K562 (cell line): ENCODE results near the gene IKZF4. TPM values are rescaled to one million over a fixed set of nuclear protein-coding genes. Genes with fewer than 3 reads are reported as not detected.

Experiments
- ATF1 ChIP-seq, 2 experiments: fragments of 450-650 bp in 1 of 2; IDR thresholded peaks; 2 replicates each; pipeline ENCODE4 v1.6.1; 2016; ENCODE audit warnings: missing compliant biosample characterization in 1 of 2, missing genetic modification characterization in 1 of 2
- ATF7 ChIP-seq: fragments of 450-650 bp; IDR thresholded peaks from 2 replicates; pipeline ENCODE4 v1.7.1; 2014; ENCODE audit warnings: mild to moderate bottlenecking, moderate library complexity
- CEBPB ChIP-seq: fragments of 450-650 bp; IDR thresholded peaks from 2 replicates; pipeline ENCODE4 v1.6.1; 2016; ENCODE audit warnings: missing genetic modification characterization, missing compliant biosample characterization
- CREB5 ChIP-seq: fragments of 250-450 bp; sonication (Bioruptor Pico); IDR thresholded peaks from 2 replicates; pipeline ENCODE4 v1.5.0; 2020; ENCODE audit warnings: mild to moderate bottlenecking
- EGR1 ChIP-seq: fragments of 450-650 bp; conservative IDR thresholded peaks from 2 replicates; pipeline ENCODE4 v1.6.1; 2017; ENCODE audit warnings: mild to moderate bottlenecking
- GTF2E2 ChIP-seq: fragments of 200-800 bp; sonication (Bioruptor generic); IDR thresholded peaks from 2 replicates; pipeline ENCODE4 v1.6.1; 2016; ENCODE audit warnings: missing genetic modification characterization, missing compliant biosample characterization
- HDAC1 ChIP-seq, 2 experiments: fragments of 450-650 bp; IDR thresholded peaks; 2 replicates each; pipeline ENCODE4 v1.6.1; 2016 to 2017; ENCODE audit warnings: inconsistent platforms in 1 of 2, mild to moderate bottlenecking in 1 of 2, moderate library complexity in 1 of 2
- MXI1 ChIP-seq: IDR thresholded peaks from 2 replicates; pipeline ENCODE4 v1.6.1; 2011; ENCODE audit warnings: low read depth, mild to moderate bottlenecking, improper control_type of control experiment, low read length
- NCOA1 ChIP-seq: fragments of 450-650 bp; IDR thresholded peaks from 2 replicates; pipeline ENCODE4 v1.6.1; 2016; ENCODE audit warnings: low read depth
- NCOR1 ChIP-seq: fragments of 450-650 bp; IDR thresholded peaks from 2 replicates; pipeline ENCODE4 v1.6.1; 2016; ENCODE audit warnings: mild to moderate bottlenecking, moderate library complexity
- NONO ChIP-seq, 2 experiments: fragments of 200-400 bp in 1 of 2; fragments of 450-650 bp in 1 of 2; formaldehyde crosslinking in 1 of 2; IDR thresholded peaks; 2 replicates each; pipeline ENCODE4 v1.6.1; 2017; ENCODE audit warnings: low read depth in 2 of 2, mild to moderate bottlenecking in 2 of 2, moderate library complexity in 2 of 2, low read length in 1 of 2
- NR1H2 ChIP-seq: sonication (generic); formaldehyde crosslinking; IDR thresholded peaks from 2 replicates; pipeline ENCODE4 v1.4.0; 2020; ENCODE audit warnings: mild to moderate bottlenecking, missing genetic modification reagents
- NRF1 ChIP-seq, 2 experiments: fragments of 450-650 bp; IDR thresholded peaks in 1 of 2; conservative IDR thresholded peaks in 1 of 2; 2 replicates each; pipeline ENCODE4 v1.6.1; 2014; ENCODE audit warnings: mild to moderate bottlenecking in 2 of 2
- NUFIP1 ChIP-seq: fragments of 450-650 bp; IDR thresholded peaks from 2 replicates; pipeline ENCODE4 v1.6.1; 2018; ENCODE audit not compliant: partially characterized antibody
- PHB2 ChIP-seq: fragments of 450-650 bp; IDR thresholded peaks from 2 replicates; pipeline ENCODE4 v1.6.1; 2017; ENCODE audit warnings: low read depth
- POLR2A ChIP-seq: fragments of 450-650 bp; conservative IDR thresholded peaks from 2 replicates; pipeline ENCODE4 v1.6.1; 2016
- SIX5 ChIP-seq, 2 experiments: IDR thresholded peaks; 2 replicates each; pipeline ENCODE4 v1.6.1; 2011; ENCODE audit warnings: low read length in 2 of 2, borderline replicate concordance in 1 of 2, low read depth in 1 of 2, mild to moderate bottlenecking in 1 of 2, moderate library complexity in 1 of 2; ENCODE audit not compliant: insufficient read depth in 1 of 2
- SMARCB1 ChIP-seq: IDR thresholded peaks from 2 replicates; pipeline ENCODE4 v1.6.1; 2011; ENCODE audit warnings: improper control_type of control experiment, low read depth; ENCODE audit not compliant: insufficient read length
- SNAPC5 ChIP-seq: fragments of 250-450 bp; sonication (Bioruptor Pico); IDR thresholded peaks from 2 replicates; pipeline ENCODE4 v1.8.0; 2021; ENCODE audit warnings: moderate library complexity, mild to moderate bottlenecking, inconsistent platforms
- TCFL5 ChIP-seq: fragments of 250-450 bp; sonication (Bioruptor Pico); conservative IDR thresholded peaks from 2 replicates; pipeline ENCODE4 v1.6.1; 2021; ENCODE audit warnings: mild to moderate bottlenecking, moderate library complexity, matching md5 sums
- TRIM25 ChIP-seq: fragments of 450-650 bp; IDR thresholded peaks from 2 replicates; pipeline ENCODE4 v1.7.0; 2016; ENCODE audit warnings: borderline replicate concordance
- ZFP1 ChIP-seq: fragments of 450-650 bp; formaldehyde crosslinking; IDR thresholded peaks from 2 replicates; pipeline ENCODE4 v1.4.0; 2020; ENCODE audit warnings: mild to moderate bottlenecking, mixed read lengths
- ZNF140 ChIP-seq: fragments of 250-450 bp; sonication (Bioruptor Pico); IDR thresholded peaks from 2 replicates; pipeline ENCODE4 v1.8.0; 2021; ENCODE audit warnings: moderate library complexity, mild to moderate bottlenecking, inconsistent platforms
- ZNF143 ChIP-seq: sonication (generic); formaldehyde crosslinking; IDR thresholded peaks from 2 replicates; pipeline ENCODE4 v1.9.0; 2022; ENCODE audit warnings: mild to moderate bottlenecking, missing genetic modification reagents
- ZNF174 ChIP-seq: fragments of 250-450 bp; sonication (Bioruptor Pico); IDR thresholded peaks from 2 replicates; pipeline ENCODE4 v1.4.0; 2020; ENCODE audit warnings: mild to moderate bottlenecking
- ZNF354B ChIP-seq: fragments of 250-450 bp; sonication (Bioruptor Pico); IDR thresholded peaks from 2 replicates; pipeline ENCODE4 v1.4.0; 2020
- ZNF57 ChIP-seq: fragments of 450-650 bp; formaldehyde crosslinking; IDR thresholded peaks from 2 replicates; pipeline ENCODE4 v1.4.0; 2020; ENCODE audit warnings: mild to moderate bottlenecking, moderate library complexity
- ZNF76 ChIP-seq: fragments of 250-450 bp; sonication (Bioruptor Pico); IDR thresholded peaks from 2 replicates; pipeline ENCODE4 v1.4.0; 2020; ENCODE audit warnings: mild to moderate bottlenecking, moderate library complexity, borderline replicate concordance
- ZNF77 ChIP-seq: fragments of 250-450 bp; sonication (Bioruptor Pico); IDR thresholded peaks from 2 replicates; pipeline ENCODE4 v1.5.0; 2020
- polyA plus RNA-seq, 8 experiments: library from polyadenylated mRNA; depleted of rRNA in 4 of 8; stranded (reverse) in 5 of 8; unstranded in 3 of 8; fragments of >200 nt; fragmentation: Nextera tagmentation in 2 of 8; fragmentation: Illumina TruSeq in 1 of 8; extraction: Ambion mirVana in 2 of 8; extraction: Trizol in 1 of 8; gene quantifications; 2 replicates each; pipeline versions ENCODE4 v1.2.1 to v1.2.3, GENCODE V29; 2011 to 2014; ENCODE audit warnings: inconsistent platforms in 1 of 8, missing spikeins in 1 of 8
- total RNA-seq, 7 experiments: library from RNA; depleted of rRNA in 6 of 7; stranded (reverse); fragments of >200 nt in 6 of 7; fragmentation: Illumina TruSeq in 2 of 7; extraction: Trizol in 2 of 7; gene quantifications; 2 replicates each; pipeline versions ENCODE4 v1.2.1 to v1.2.3, GENCODE V29; 2011 to 2021; ENCODE audit warnings: low replicate concordance in 1 of 7

The IKZF4 gene
- total and polyA plus RNA-seq, 9 of the 15 experiments (the other 6 are each of a cell fraction or from before 2014, with no cell fraction given): 1.9 to 16.3 (median 3.6) TPM

- peak; percentile 34; the same call in 1 of the 2 replicates for TF ChIP-seq NR1H2 (CRISPR knock-in tag)
- TF ChIP-seq ATF7: peak; percentile 93
- peak; percentile 95; the same call in 1 of the 2 replicates for TF ChIP-seq GTF2E2 (tag)
- no peak for TF ChIP-seq PHB2
- TF ChIP-seq ZNF76 (CRISPR knock-in tag): peak; percentile 89; the same call in 1 of the 2 replicates
- TF ChIP-seq SNAPC5: no peak
- no peak for TF ChIP-seq ZNF174 (CRISPR knock-in tag)
- peak; percentile 79 for TF ChIP-seq NCOA1
- no peak for TF ChIP-seq NUFIP1
- no peak for TF ChIP-seq CREB5 (CRISPR knock-in tag)
- no peak for TF ChIP-seq CEBPB (tag)
- no peak for TF ChIP-seq ZNF140
- TF ChIP-seq ZNF354B (CRISPR knock-in tag): no peak
- TF ChIP-seq TCFL5 (CRISPR knock-in tag): no peak
- no peak for TF ChIP-seq TRIM25
- no peak for TF ChIP-seq EGR1
- peak; percentile 93 for TF ChIP-seq ZNF143 (CRISPR knock-in tag)
- TF ChIP-seq ATF1 (CRISPR knock-in tag; IDR thresholded peaks at IDR 0.05): no peak; the same call in 1 of the 2 replicates
- peak; percentile 96 for TF ChIP-seq ATF1 (tag; IDR thresholded peaks at IDR 0.05)
- TF ChIP-seq ZNF57 (CRISPR knock-in tag): no peak
- no peak for TF ChIP-seq ZFP1 (CRISPR knock-in tag)
- TF ChIP-seq MXI1: peak; percentile 31; the same call in 1 of the 2 replicates
- peak; percentile 89 to 93 for TF ChIP-seq HDAC1 (IDR thresholded peaks at IDR 0.05)
- TF ChIP-seq NCOR1: peak; percentile 51
- TF ChIP-seq POLR2A: peak; percentile 100
- TF ChIP-seq SMARCB1: no peak
- 0 out of 4 replicates have a peak, but pooled peaks have one; percentile 40 to 45 for TF ChIP-seq NONO (IDR thresholded peaks at IDR 0.05; ENCODE audit: low read depth in 2 of 2, low read length in 1 of 2)
- TF ChIP-seq NRF1 (conservative IDR thresholded peaks at IDR 0.05 in 1 of 2, IDR thresholded peaks at IDR 0.05 in 1 of 2): peak; percentile 77 to 83
- no peak for TF ChIP-seq ZNF77 (CRISPR knock-in tag)
- TF ChIP-seq SIX5 (IDR thresholded peaks at IDR 0.05; ENCODE audit: borderline replicate concordance in 1 of 2, insufficient read depth in 1 of 2, low read depth in 1 of 2, low read length in 2 of 2): peak; percentile 85 to 87
Measured at GRCh38 chr12:56041552-56042429, 20.9 kb downstream of the IKZF4 start, which contains the start of gene RPS26 (continued).
